HG02571 (cell line): ENCODE measurements around the gene CEACAM4.
"Not testable (repeated sequence)": the region's sequence is repeated elsewhere in the genome, so short reads cannot be mapped to it uniquely, and the experiment has no call there.

Source experiments
- ATAC-seq: cut with Tn5 transposase; IDR thresholded peaks from one replicate; pipeline ENCODE4 v1.9.1; 2021; ENCODE audit warnings: mild to moderate bottlenecking, moderate library complexity; ENCODE audit not compliant: unreplicated experiment

Gene CEACAM4

GRCh38 chr19:41586064-41586463, 40.8 kb downstream of the CEACAM4 start:
- no peak for ATAC-seq

GRCh38 chr19:41584931-41585330, 41.9 kb downstream of the CEACAM4 start:
- no peak for ATAC-seq

GRCh38 chr19:41584260-41584810, 42.5 kb downstream of the CEACAM4 start:
- no peak for ATAC-seq

GRCh38 chr19:41582577-41583182, 44.2 kb downstream of the CEACAM4 start:
- ATAC-seq: not testable (repeated sequence)

GRCh38 chr19:41581068-41581467, 45.8 kb downstream of the CEACAM4 start:
- not testable (repeated sequence) for ATAC-seq

- no peak for ATAC-seq
Measured at GRCh38 chr19:41578886-41579285, 48.0 kb downstream of the CEACAM4 start.

GRCh38 chr19:41577833-41578232, 49.0 kb downstream of the CEACAM4 start:
- no peak for ATAC-seq

- ATAC-seq: no peak
Measured at GRCh38 chr19:41577144-41577830, 49.6 kb downstream of the CEACAM4 start.

- no peak for ATAC-seq
Measured at GRCh38 chr19:41575998-41576397, 50.9 kb downstream of the CEACAM4 start, which contains the start of gene CEACAM21. Gene CEACAM21 (plus strand): TSS chr19:41576166. CDS start chr19:41576275, 109 bp downstream.

GRCh38 chr19:41570639-41571112, 56.2 kb downstream of the CEACAM4 start:
- no peak for ATAC-seq

- no peak for ATAC-seq
Measured at GRCh38 chr19:41570179-41570578, 56.7 kb downstream of the CEACAM4 start.

GRCh38 chr19:41569481-41570150, 57.3 kb downstream of the CEACAM4 start:
- no peak for ATAC-seq
